Activated effector memory CD4-positive, alpha-beta T cell treated with Interleukin-2 at 50 U/mL for 16 hours (primary cell): ENCODE results near the gene STAT6.
A peak's percentile ranks its signal among the peaks of the same experiment; 100 is the strongest.
"Not testable (repeated sequence)": the region's sequence is repeated elsewhere in the genome, so short reads cannot be mapped to it uniquely, and the experiment has no call there.

Source experiments
- DNase-seq: peaks from one replicate; pipeline ENCODE4 v3.0.0-alpha.2; 2020

Gene STAT6

GRCh38 chr12:57085999-57086492, 25.1 kb downstream of the STAT6 start:
- DNase-seq: no peak

GRCh38 chr12:57080855-57081254, 30.3 kb downstream of the STAT6 start:
- DNase-seq: no peak

- DNase-seq: no peak
Observed at GRCh38 chr12:57079821-57080220, 31.3 kb downstream of the STAT6 start.

- peak; percentile 93 for DNase-seq
Observed at GRCh38 chr12:57078519-57079404, 32.4 kb downstream of the STAT6 start, which contains the start of gene NEMP1. TSS of gene NEMP1 (minus strand) at chr12:57078791. CDS start at chr12:57078745, 46 bp downstream.

GRCh38 chr12:57073566-57074450, 37.4 kb downstream of the STAT6 start:
- not testable (repeated sequence) for DNase-seq

GRCh38 chr12:57072661-57073060, 38.5 kb downstream of the STAT6 start:
- DNase-seq: no peak

GRCh38 chr12:57069523-57069922, 41.6 kb downstream of the STAT6 start:
- DNase-seq: no peak

GRCh38 chr12:57066245-57066644, 44.9 kb downstream of the STAT6 start:
- DNase-seq: no peak

GRCh38 chr12:57063991-57064685, 47.0 kb downstream of the STAT6 start:
- no peak for DNase-seq

GRCh38 chr12:57058454-57058853, 52.7 kb downstream of the STAT6 start:
- DNase-seq: no peak

- no peak for DNase-seq
Observed at GRCh38 chr12:57057067-57057751, 54.0 kb downstream of the STAT6 start.

GRCh38 chr12:57055824-57056223, 55.3 kb downstream of the STAT6 start:
- DNase-seq: no peak

- not testable (repeated sequence) for DNase-seq
Observed at GRCh38 chr12:57053901-57054300, 57.3 kb downstream of the STAT6 start.

GRCh38 chr12:57053146-57053545, 58.0 kb downstream of the STAT6 start:
- DNase-seq: not testable (repeated sequence)

GRCh38 chr12:57051011-57051410, 60.2 kb downstream of the STAT6 start:
- no peak for DNase-seq

- DNase-seq: no peak
Observed at GRCh38 chr12:57049890-57050289, 61.3 kb downstream of the STAT6 start, which contains the start of gene MYO1A. TSS of gene MYO1A (minus strand) at chr12:57050129. CDS start at chr12:57048323, 1,806 bp downstream.

GRCh38 chr12:57049119-57049446, 62.1 kb downstream of the STAT6 start:
- DNase-seq: no peak

- no peak for DNase-seq
Observed at GRCh38 chr12:57048423-57049118, 62.6 kb downstream of the STAT6 start.

- DNase-seq: no peak
Observed at GRCh38 chr12:57047981-57048380, 63.2 kb downstream of the STAT6 start.

- peak; percentile 7 for DNase-seq
Observed at GRCh38 chr12:57046947-57047890, 63.9 kb downstream of the STAT6 start.
